ENCODE data around the gene GATA5.

GATA5 gene, protein sequence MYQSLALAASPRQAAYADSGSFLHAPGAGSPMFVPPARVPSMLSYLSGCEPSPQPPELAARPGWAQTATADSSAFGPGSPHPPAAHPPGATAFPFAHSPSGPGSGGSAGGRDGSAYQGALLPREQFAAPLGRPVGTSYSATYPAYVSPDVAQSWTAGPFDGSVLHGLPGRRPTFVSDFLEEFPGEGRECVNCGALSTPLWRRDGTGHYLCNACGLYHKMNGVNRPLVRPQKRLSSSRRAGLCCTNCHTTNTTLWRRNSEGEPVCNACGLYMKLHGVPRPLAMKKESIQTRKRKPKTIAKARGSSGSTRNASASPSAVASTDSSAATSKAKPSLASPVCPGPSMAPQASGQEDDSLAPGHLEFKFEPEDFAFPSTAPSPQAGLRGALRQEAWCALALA

DNA sequence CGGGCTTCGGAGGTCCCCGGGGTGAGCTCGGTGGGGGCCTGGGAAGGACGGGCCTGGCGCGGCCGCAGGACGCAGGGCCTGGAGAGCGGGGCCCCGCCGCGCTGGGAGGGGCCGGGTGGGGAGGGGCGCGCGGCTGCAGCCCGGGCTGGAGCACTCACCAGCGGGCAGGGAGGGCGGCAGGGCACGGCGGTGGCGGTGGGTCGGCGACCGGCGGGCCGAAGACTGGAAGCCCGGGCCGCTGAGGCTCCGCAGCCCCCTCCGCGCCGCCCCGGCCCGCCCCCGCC is at the start of gene GATA5:
Gene GATA5 (minus strand): TSS at position 224 of the 284 bp plus-strand sequence. CDS start 474 bp downstream, outside the sequence.
- H3K9ac ChIP-seq (ENCODE audit: low read depth, low read length) = peak within 1 kb of the TSS; percentile 54
- H3K9me3 ChIP-seq (ENCODE audit: control insufficient read depth, insufficient read depth, low read length) = no peaks in the 10 kb centered on the region
- H3K36me3 ChIP-seq (ENCODE audit: insufficient read depth, low read length) = no peaks in the 10 kb centered on the region
- H3K4me1 ChIP-seq (ENCODE audit: insufficient read depth, low read length) = peaks cover 2% of the 10 kb centered on the region; the same call in 1 of the 2 replicates

DNA sequence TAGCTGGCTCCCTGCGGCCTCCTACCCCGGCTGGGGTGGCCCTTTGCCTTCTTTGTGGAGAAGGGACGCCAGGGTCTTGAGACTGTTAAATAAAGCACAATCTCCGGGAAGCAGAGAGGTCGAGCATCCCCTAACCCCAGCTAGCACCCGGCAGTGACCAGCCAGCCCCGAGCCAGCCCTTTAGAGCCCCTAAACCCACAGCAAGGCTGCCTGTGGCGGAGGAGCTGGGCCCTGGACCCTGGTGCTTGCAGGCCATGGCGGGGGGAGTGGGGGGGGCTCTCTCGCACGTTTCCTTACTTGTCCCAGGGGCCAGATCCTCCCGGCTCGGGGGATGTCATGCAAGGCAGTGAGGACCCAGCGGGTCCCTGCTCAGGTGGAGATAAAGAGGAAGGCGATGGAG is 49.2 kb upstream of the GATA5 start:
- H3K9me3 ChIP-seq (ENCODE audit: control insufficient read depth, insufficient read depth, low read length) = no peaks in the 10 kb centered on the region
- peaks cover 16% of the 10 kb centered on the region; the same call in 1 of the 2 replicates for H3K4me1 ChIP-seq (ENCODE audit: insufficient read depth, low read length)
- no peak overlapping the region for H3K9ac ChIP-seq (ENCODE audit: low read depth, low read length)

DNA sequence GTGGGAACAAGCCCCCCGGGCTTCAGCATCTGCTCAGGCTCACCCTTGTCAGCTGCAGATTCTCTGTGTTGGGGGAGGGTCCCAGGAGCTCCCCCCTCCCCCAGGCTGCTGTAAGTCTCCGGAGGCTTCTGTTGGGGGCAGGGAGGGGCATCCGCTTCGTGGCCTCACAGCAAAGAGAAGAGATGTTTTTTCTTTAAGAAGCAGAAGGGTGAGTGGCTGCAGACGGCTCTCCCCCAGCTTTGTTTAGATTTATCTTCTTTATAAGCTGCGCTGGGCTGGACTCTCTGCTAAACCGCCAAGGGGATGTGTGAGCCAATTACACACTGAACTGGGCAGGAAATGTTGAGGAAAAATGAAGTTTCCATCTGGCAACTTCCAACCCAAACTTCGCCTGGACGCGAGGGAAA is 48.7 kb upstream of the GATA5 start:
- Histone ChIP-seq H3K4me1 (ENCODE audit: insufficient read depth, low read length) (peaks cover 16% of the 10 kb centered on the region; the same call in 1 of the 2 replicates), H3K36me3 (ENCODE audit: insufficient read depth, low read length) (no peaks in the 10 kb centered on the region), H3K9ac (ENCODE audit: low read depth, low read length) (no peak overlapping the region), H3K9me3 (ENCODE audit: control insufficient read depth, insufficient read depth, low read length) (no peaks in the 10 kb centered on the region)

More for the DNA sequence above, 49.2 kb upstream of the GATA5 start:
- no peaks in the 10 kb centered on the region for H3K36me3 ChIP-seq (ENCODE audit: insufficient read depth, low read length)

DNA sequence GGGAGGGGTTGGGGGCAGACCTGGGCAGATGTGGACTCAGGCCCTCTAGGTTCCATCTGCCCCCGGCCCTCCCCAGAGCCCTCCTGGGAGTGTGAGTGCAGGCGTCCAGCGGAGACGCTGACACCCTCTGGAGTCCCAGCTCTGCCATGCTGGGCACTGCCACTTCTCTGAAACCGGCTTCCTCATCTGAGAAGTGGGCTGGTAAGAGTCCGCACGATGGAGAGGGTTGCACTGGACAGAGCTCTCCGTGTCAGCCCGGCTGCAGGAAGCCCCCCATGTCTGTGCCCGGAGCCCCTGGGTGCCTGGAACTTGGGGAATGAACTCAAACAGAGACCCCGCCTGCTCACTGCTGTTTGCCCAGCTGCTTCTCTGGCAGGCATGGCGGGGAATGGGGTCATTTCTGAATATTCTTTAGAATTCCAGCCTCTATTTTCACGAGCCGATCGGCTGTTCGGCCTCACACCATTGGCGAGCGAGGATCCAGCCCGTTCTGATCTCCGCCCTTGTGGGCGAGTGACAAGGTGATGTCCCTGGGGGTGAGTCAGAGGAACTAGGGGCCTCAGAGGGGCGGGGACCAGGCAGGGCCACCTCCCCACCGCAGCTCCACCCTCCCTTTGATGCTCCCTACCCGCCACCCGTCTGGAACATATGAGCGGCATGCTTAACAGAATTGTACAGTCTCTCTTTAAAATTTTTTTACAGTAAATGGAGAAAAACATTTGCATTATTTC is 47.8 kb upstream of the GATA5 start:
- peak overlapping the region; percentile 25; the same call in 1 of the 2 replicates for H3K9ac ChIP-seq (ENCODE audit: low read depth, low read length)
- H3K36me3 ChIP-seq (ENCODE audit: insufficient read depth, low read length) = no peaks in the 10 kb centered on the region
- H3K9me3 ChIP-seq (ENCODE audit: control insufficient read depth, insufficient read depth, low read length) = no peaks in the 10 kb centered on the region
- H3K4me1 ChIP-seq (ENCODE audit: insufficient read depth, low read length) = peaks cover 16% of the 10 kb centered on the region; the same call in 1 of the 2 replicates

DNA sequence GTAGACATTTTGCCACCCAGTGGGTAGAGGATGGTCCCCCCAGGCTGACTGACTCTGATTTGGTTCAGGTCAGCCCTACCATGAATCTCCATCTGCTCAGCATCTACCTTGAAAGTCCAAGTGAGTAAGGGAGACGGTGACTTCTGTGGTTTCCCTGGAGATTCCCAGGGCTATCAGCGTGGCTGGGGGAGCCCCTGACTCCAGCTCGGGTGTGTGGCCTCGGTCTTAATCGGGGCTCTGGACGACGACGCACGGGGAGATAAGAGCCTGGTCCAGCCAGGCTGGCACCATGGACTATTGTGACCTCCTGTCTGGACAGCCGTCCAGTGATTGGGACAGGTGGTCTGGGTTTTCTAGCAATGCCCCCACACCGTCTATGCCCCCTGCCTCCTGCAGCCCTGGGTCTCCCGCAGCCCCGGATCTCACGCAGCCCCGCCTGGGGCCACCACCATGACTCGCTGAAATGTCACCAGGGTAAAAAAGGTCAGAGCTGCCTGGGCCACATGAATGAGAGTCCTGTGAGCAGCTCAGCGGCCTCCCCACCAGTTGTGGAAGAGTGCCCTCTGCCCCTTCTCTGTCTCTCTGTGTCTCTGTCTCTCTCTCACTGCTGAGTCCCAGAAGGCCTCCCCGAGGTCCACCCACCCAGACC is 47.1 kb upstream of the GATA5 start:
- Histone ChIP-seq H3K36me3 (ENCODE audit: insufficient read depth, low read length) (no peaks in the 10 kb centered on the region), H3K4me1 (ENCODE audit: insufficient read depth, low read length) (peaks cover 16% of the 10 kb centered on the region; the same call in 1 of the 2 replicates), H3K9ac (ENCODE audit: low read depth, low read length) (no peak overlapping the region), H3K9me3 (ENCODE audit: control insufficient read depth, insufficient read depth, low read length) (no peaks in the 10 kb centered on the region)

DNA sequence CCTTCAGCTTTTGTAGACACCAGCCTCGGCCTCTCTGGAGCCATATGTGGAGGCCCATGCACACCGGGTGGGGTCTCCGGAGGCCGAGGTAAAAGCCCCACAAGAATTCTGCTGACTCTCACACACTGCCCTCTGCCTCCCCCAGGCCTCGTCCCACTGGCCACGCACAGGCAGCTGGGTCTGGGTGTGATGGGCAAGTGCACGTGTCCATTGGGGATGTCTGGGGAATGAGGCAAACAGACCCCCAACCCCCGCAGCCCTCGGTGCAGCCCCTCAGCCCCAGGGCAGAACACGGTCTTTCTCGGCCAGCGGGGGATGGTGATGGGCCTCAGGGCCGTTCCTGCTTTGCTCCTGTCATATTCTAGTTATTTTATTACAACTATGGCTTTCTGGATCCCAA is 44.0 kb upstream of the GATA5 start:
- H3K4me1 ChIP-seq (ENCODE audit: insufficient read depth, low read length) = peaks cover 16% of the 10 kb centered on the region; the same call in 1 of the 2 replicates
- no peak overlapping the region for H3K9ac ChIP-seq (ENCODE audit: low read depth, low read length)
- no peaks in the 10 kb centered on the region for H3K9me3 ChIP-seq (ENCODE audit: control insufficient read depth, insufficient read depth, low read length)
- no peaks in the 10 kb centered on the region for H3K36me3 ChIP-seq (ENCODE audit: insufficient read depth, low read length)

DNA sequence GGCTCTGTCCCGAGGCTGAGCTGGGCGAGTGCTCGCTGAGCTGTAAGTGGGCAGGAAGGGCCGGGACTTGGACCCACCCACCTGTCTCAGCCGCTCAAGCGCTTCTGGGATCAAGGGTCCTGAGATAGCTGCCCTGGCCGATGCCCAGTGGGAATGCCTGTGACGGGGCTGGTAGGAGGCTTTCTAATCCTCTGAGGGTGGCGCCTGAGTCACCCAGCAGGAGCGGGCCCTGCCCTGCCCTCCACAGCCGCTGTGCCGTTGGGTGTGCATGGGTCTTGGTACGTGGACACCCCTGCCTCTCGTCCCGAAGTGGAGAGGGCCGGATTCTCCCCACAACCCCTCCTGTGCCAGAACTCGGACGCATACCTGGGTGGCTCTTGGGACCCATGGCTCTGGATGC is 43.1 kb upstream of the GATA5 start:
- Histone ChIP-seq H3K4me1 (ENCODE audit: insufficient read depth, low read length) (peaks cover 6% of the 10 kb centered on the region; the same call in 1 of the 2 replicates), H3K9ac (ENCODE audit: low read depth, low read length) (no peak overlapping the region), H3K9me3 (ENCODE audit: control insufficient read depth, insufficient read depth, low read length) (no peaks in the 10 kb centered on the region), H3K36me3 (ENCODE audit: insufficient read depth, low read length) (no peaks in the 10 kb centered on the region)

DNA sequence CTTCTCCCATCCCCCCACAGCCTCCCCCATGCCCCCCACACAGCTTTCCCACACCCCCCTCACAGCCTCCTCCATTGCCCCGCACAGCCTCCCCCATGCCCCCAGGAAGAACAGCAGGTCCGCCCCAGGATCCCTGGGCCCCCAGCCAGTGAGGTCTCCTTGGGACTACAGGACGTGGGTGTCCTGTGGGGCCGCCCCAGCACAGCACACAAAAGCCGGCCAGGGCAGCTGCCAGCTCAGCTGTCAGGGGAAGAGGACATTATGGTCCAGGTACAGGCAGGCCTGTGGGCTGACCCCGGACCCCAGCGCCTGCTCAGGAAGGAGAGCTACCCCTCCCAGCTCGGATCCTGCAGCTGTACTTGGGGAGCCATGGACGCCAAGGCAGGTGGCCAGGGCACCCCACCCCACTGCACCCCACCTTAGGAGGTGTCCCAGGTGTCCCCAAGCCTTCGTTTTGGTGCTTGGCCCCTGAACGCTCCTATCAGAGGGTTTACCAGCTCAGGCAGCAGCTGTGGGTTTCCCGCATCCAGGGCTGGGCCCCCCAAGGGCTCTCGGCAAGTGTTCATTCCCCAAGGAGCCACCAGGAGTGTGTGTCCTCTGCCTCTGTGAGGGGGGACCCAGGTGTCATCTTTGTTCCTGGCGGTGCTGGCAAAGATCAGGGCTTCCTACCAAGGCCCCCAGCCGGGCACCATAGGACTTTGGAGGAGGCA is 42.3 kb upstream of the GATA5 start:
- Histone ChIP-seq H3K36me3 (ENCODE audit: insufficient read depth, low read length) (no peaks in the 10 kb centered on the region), H3K9me3 (ENCODE audit: control insufficient read depth, insufficient read depth, low read length) (no peaks in the 10 kb centered on the region), H3K4me1 (ENCODE audit: insufficient read depth, low read length) (peaks cover under 1% of the 10 kb centered on the region; the same call in 1 of the 2 replicates), H3K9ac (ENCODE audit: low read depth, low read length) (no peak overlapping the region)

DNA sequence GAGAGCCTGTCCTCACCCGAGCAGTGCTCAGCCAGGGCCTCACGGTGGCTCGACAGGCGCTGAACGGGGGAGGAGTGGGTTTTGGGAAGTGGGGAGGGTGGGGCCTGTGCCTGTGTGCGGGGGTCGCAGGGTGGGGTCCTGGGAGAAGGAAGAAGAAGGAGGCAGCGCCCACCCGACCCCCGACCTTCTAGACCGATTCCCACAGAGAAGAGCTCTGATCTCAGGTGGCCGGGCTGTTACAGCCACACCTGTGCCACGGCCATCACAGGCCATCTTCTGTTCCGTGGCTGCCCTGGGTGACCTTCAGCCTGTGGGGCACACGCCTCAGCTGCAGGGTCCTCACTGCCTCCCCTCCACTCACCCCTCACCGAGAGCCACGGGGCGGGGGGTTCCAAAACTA is 41.4 kb upstream of the GATA5 start:
- H3K4me1 ChIP-seq (ENCODE audit: insufficient read depth, low read length) = no peaks in the 10 kb centered on the region

DNA sequence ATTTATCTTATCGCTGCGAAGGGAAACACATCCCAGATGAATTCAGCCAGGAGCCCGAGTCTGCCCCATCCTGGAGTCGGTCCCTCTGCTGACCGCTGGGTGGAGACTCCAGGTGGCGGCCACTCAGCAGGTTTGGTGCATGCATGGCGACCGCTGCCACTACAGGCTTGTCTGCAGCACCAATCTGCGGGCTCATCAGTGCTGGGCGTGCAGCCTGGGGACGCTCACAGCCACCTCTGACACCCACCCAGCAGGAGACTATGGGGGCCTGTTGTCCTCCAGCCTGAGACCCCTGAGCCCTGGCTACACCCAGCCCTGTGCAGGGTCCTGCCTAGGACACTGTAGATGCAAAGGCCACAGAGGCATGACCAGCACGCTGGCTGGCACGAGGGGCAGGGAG is 40.5 kb upstream of the GATA5 start:
- no peaks in the 10 kb centered on the region for H3K9me3 ChIP-seq (ENCODE audit: control insufficient read depth, insufficient read depth, low read length)
- H3K4me1 ChIP-seq (ENCODE audit: insufficient read depth, low read length) = peaks cover 5% of the 10 kb centered on the region; the same call in 1 of the 2 replicates
- no peaks in the 10 kb centered on the region for H3K36me3 ChIP-seq (ENCODE audit: insufficient read depth, low read length)
- H3K9ac ChIP-seq (ENCODE audit: low read depth, low read length) = no peak overlapping the region

More for the DNA sequence above, 41.4 kb upstream of the GATA5 start:
- Histone ChIP-seq H3K36me3 (ENCODE audit: insufficient read depth, low read length) (no peaks in the 10 kb centered on the region), H3K9ac (ENCODE audit: low read depth, low read length) (no peak overlapping the region), H3K9me3 (ENCODE audit: control insufficient read depth, insufficient read depth, low read length) (no peaks in the 10 kb centered on the region)

DNA sequence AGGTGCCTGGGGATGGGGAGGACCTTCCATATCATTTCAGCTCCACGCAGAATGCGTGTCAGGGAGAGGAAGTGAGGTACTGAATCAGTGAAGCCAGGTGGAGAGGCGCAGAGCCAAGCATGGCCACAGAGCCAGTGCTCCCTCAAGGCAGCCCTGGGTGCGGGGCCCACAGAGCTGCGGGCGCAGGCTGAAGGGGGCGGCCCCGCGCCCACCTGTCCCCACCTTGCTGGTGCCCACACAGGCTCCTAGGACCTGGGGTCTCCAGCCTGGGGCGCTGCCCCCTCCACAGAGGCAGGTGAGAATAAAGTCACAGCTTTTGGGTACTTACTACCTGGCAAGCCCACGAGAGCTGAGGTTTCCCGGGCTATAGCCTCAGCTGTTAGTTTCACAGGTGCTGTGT is 40.0 kb upstream of the GATA5 start:
- peaks cover 5% of the 10 kb centered on the region; the same call in 1 of the 2 replicates for H3K4me1 ChIP-seq (ENCODE audit: insufficient read depth, low read length)

DNA sequence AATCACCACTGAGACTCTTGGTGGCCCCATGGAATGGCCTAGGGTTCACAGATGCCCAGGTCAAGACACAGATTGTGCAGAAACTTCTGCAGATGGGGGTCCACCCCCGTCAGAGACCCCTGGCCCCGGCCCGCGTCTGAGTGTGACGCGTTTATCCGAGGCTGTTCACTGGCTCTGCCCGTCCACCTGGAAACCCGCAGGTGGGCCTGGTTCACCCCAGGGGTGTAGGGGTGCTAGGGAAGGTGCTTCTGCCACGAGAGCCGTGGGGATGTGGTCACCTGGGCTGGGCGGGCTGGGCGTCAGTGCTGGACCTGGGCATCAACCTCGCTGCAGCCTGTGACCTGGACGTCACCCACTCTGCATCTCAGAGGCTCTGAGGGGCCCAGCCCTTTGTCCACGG is 39.5 kb upstream of the GATA5 start:
- Histone ChIP-seq H3K9ac (ENCODE audit: low read depth, low read length) (no peak overlapping the region), H3K36me3 (ENCODE audit: insufficient read depth, low read length) (no peaks in the 10 kb centered on the region), H3K4me1 (ENCODE audit: insufficient read depth, low read length) (peaks cover 5% of the 10 kb centered on the region; the same call in 1 of the 2 replicates), H3K9me3 (ENCODE audit: control insufficient read depth, insufficient read depth, low read length) (no peaks in the 10 kb centered on the region)

More for the DNA sequence above, 40.0 kb upstream of the GATA5 start:
- Histone ChIP-seq H3K9me3 (ENCODE audit: control insufficient read depth, insufficient read depth, low read length) (no peaks in the 10 kb centered on the region), H3K36me3 (ENCODE audit: insufficient read depth, low read length) (no peaks in the 10 kb centered on the region), H3K9ac (ENCODE audit: low read depth, low read length) (no peak overlapping the region)

DNA sequence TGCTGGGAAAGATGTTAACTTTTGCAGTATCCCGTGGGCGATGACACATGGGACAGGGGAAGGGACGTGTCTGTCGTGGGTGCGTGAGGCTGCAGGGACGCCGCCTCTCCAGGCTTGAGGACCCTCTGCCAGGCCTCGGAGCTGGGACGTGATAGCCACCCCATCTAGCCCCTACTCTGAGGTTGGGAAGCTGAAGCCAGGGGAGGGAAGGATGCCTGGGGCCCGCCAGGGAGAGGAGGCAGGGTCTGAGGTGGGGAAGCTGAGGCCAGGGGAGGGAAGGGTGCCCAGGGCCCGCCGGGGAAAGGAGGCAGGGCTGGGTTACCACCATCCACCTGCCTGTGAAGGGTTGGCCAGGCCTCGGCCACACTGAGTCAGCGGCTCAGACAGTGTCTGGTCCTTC is 38.2 kb upstream of the GATA5 start:
- Histone ChIP-seq H3K36me3 (ENCODE audit: insufficient read depth, low read length) (no peaks in the 10 kb centered on the region), H3K9ac (ENCODE audit: low read depth, low read length) (no peak overlapping the region), H3K9me3 (ENCODE audit: control insufficient read depth, insufficient read depth, low read length) (no peaks in the 10 kb centered on the region), H3K4me1 (ENCODE audit: insufficient read depth, low read length) (peaks cover 5% of the 10 kb centered on the region; the same call in 1 of the 2 replicates)
